GM18861 (cell line): ENCODE data around the gene CDH4.

ENCODE experiments used
- ATAC-seq: cut with Tn5 transposase; IDR thresholded peaks from one replicate; pipeline ENCODE4 v1.9.1; 2021; ENCODE audit not compliant: unreplicated experiment

CDH4 gene

GRCh38 chr20:61325718-61326117 is 73.7 kb downstream of the CDH4 start:
- no peak for ATAC-seq

DNA sequence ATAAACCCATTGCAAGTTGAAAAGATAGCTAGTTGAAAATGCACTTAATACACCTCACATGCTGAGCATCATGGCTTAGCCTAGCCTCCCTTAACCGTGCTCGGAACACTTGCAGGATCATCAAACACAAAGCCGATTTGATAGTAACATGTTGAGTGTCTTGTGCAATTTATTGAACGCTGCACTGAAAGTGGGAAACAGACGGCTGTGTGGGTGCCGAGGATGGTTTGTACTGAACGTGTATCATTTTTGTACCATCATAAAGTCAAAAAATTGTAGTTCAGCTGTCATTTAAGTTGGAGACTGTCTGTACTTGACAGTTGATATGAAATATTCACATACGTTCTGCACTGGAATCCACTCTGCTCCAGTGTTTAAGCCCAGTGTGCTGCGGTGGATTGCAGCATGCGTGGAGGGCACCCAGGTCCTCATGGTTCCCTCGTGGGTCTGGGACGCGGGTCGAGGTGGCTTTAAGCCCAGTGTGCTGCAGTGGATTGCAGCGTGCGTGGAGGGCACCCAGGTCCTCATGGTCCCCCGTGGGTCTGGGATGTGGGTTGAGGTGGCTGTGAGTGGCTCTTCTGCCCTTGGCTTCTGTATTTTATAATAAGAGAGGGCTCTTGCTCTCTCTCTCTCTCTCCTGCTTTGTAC is 77.0 kb downstream of the CDH4 start:
- no peak for ATAC-seq

DNA sequence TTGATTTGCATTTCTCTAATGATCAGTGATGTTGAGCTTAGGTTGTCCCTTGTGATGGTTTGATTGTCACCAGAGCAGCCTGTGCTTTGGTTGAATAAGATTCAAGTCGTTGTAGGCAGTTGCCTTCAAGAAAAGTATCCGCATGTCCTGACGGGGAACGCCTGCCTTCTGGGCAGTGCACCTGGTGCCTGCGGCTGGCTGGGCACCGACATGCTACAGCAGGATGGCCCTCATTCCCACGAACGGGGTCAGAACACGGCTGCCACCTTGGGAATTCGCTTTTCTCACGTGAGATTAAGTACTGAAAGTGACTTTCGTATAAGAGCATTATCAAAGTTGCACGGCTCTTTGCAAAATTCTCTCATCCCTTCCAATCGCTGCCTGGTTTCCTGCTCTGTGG is 78.4 kb downstream of the CDH4 start:
- no peak for ATAC-seq

- no peak for ATAC-seq
These were observed 79.5 kb downstream of the CDH4 start for GRCh38 chr20:61331543-61331942.

DNA sequence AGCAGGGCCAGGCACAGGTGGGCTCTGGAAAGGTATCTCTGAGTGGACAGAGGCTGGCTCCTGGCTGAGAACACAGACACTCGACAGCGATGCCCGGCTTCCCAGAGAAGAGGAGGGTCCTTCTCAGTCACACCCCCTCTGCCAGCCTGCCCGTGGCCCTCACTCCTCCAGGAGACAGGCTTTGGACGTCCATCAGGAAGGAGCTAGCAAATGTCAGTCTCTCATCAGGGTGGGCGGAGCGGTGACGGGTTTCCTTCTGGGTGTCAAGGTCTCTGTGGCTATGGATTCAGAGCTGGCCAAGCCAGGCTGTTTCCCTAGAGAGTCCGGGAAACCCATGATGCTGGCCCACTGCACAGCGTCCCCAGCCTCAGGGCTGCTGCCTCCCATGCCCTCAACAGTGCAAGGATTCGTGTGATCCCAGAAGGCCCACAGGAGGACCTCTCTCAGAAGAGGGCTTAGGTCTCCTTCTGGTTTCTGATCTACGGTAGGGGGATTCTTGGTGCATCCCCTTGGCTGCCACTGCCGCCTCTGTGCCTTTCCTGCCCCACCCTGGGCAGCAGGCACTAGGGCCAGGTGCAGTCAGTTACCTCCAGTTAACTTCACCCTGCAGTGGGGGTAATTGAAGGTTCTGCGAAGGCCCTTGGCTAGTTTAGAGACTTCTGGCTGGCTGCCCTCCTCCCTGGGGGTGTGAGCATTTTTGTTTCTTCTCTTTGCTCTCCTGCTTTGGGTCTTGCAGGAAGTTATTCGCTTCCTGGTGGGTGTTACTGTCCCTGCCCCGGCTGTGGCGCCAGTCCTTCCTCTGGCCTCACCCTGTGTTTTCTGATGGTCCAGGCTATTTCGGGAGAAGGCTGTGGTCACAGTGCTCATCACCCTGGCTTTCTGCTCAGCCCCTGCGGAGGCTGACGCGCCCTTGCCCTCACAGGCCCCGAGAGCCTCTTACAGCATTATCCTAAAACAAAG is 80.2 kb downstream of the CDH4 start:
- no peak for ATAC-seq

- no peak for ATAC-seq
These were observed 81.5 kb downstream of the CDH4 start for GRCh38 chr20:61333484-61334108.

DNA sequence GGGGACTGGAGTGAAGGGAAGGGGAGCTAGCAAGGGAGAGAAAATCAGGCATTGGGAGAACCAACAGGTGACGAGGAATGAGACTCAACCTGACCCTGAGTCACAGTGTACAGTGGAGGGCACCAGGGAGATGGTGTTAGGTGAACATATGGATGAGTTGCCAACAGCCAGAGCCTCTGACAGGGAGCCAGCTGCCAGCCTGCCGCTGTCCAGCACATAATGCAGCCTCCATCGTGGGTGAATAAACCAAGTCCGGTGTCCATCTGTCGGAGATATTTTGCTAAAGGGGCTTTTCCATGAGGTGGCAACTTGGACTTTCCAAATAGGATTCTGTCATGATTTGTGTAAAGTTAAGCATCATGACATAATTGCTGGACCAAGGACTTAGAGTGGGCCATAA is 88.1 kb downstream of the CDH4 start:
- ATAC-seq, result no peak

GRCh38 chr20:61341605-61342004 is 89.5 kb downstream of the CDH4 start:
- ATAC-seq, result no peak

DNA sequence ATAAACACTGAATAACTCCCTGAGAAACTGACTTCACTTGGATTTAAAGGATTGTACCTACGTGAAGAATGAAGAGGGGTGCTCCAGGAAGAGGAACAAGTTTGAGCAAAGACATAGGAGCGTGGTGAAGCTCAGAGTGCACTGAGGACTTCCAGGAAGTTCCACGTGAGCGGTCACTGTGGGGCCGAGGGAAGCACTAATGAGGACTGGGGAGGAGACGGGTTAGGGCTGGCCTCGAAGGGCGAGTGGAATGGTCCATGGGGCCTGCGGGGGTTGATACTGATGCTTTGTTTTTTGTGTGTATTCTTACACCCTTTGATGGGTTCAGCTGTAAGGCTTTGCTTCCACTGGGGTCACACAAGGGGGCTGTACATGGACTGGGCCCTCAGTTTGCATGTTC is 91.9 kb downstream of the CDH4 start:
- ATAC-seq, result no peak

GRCh38 chr20:61345656-61346055 is 93.6 kb downstream of the CDH4 start:
- no peak for ATAC-seq

GRCh38 chr20:61346996-61347395 is 94.9 kb downstream of the CDH4 start:
- no peak for ATAC-seq

GRCh38 chr20:61347443-61347842 is 95.4 kb downstream of the CDH4 start:
- no peak for ATAC-seq

DNA sequence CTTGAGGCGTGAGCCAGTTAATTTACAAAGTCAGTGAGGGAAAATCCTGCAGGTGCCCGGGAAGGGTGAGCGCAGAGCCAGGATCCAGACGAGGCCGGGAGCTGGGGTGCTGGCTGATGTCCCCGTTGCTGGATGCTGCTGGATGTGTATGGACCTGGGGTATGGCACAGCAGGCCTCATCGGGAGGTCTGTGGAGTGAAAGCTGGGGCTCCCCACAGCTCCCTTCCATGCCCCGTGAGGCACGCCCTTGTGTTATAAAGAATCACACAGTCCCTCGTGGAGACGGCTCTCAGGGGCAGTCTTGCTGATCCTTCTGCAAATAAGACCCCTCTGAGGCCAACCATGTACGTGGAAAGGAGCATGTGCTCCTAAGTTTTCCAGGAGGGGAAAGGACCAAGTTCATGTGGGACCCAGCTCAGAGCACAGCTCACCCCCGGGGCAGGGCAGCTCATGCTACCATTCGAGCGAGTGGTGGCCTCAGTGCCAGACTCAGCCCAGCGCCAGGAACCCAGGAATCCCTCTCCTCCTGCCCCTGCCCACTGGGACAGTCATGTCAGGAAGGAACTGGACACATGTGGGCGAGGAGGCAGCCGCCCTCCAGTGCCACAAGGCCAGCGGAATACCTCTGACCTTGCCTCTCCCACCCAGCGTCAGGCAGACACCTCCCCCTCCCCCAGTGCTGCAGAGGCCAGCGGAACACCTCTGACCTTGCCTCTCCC is 97.5 kb downstream of the CDH4 start:
- no peak for ATAC-seq

DNA sequence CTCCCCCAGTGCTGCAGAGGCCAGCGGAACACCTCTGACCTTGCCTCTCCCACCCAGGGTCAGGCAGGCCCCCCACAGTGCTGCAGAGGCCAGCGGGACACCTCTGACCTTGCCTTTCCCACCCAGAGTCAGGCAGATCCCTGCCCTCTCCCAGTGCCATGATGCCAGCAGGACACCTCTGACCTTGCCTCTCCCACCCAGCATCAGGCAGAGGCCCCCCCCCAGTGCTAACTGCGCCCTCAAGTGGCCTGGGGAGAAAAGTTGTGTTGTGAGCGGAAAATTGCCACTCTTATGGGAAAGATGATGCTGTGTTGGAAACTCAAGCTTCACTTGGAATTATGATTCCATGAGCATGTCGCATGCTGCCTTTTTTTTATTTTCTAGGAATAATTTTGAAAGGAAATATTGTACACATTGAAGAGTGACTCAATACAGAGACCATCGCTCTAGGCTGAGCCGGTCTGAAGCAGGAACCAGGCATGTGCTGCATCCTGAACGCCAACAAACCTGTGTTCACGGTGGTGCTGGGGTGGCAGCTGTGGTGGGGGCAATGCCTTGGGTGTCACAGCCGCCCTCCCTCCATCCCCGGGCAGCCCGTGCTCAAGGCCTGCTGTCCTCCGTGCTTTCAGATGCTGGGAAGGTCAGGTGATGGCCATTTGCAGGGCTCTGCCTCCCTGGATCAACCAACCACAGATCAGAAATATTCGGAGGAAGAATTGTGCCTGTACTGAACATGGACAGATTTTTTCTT is 98.6 kb downstream of the CDH4 start:
- no peak for ATAC-seq

- ATAC-seq, result no peak
These were observed 100.5 kb downstream of the CDH4 start for GRCh38 chr20:61352346-61353260.

DNA sequence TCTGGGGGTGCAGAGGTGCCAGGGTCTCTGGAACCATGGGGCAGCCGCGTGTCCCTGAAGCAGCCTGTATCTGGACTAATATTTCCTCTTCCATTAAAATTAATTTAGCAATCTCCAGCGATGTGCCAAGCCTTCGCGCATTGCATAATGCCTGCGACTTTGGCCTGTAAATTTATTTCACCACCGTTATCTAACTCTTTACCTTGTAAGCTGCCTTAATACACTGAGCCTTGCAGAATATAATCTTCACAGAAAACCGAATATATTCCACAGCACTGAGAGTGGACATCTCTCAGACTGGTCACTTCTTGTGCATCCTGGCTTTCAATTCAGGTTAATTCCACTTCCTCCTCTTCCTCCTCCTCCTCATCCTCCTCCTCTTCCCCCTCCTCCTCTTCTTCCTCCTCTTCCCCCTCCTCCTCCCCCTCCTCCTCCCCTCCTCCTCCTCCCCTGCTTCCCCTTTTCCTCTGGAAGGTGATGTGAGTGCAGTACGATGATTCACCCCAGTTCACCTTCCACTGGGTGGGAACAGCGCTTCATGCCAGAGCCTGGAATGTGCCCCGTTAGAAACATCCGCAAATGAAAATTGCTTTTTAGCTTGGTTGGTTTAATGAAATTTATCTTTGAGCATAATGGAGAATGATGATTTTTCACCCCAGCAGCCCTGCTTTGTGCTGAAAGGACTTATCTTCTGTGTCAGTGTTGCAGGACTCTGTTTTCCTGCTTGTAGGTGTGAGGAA is 101.4 kb downstream of the CDH4 start:
- no peak for ATAC-seq

- no peak for ATAC-seq
These were observed 101.9 kb downstream of the CDH4 start for GRCh38 chr20:61354001-61354390.

- no peak for ATAC-seq
These were observed 102.4 kb downstream of the CDH4 start for GRCh38 chr20:61354501-61354900.
